DOHH2 (cell line): ENCODE measurements around the gene ANTKMT.

Experiments
- H3F3A ChIP-seq: fragments of 200-600 bp; sonication (generic), shearing (Covaris generic); 2 replicates; pipeline ENCODE4 v1.6.0; 2016; ENCODE audit warnings: antibody characterized with exemption, mild to moderate bottlenecking; ENCODE audit not compliant: control insufficient read depth, insufficient read depth
- H3K27ac ChIP-seq: fragments of 200-600 bp; sonication (generic); 2 replicates; pipeline ENCODE4 v1.5.1; 2014; ENCODE audit warnings: low read depth, mild to moderate bottlenecking, low read length, moderate library complexity
- H3K27me3 ChIP-seq: fragments of 200-600 bp; sonication (generic); 2 replicates; pipeline ENCODE4 v1.6.1; 2014; ENCODE audit warnings: mild to moderate bottlenecking, low read length, mixed read lengths; ENCODE audit not compliant: control insufficient read depth
- H3K36me3 ChIP-seq: fragments of 200-600 bp; sonication (generic); 2 replicates; pipeline ENCODE4 v1.6.1; 2014; ENCODE audit warnings: mild to moderate bottlenecking, low read length, moderate library complexity, mixed read lengths; ENCODE audit not compliant: control insufficient read depth
- H3K4me1 ChIP-seq: fragments of 200-600 bp; sonication (generic); 2 replicates; pipeline ENCODE4 v1.6.1; 2014; ENCODE audit warnings: mild to moderate bottlenecking, low read length, mixed read lengths; ENCODE audit not compliant: control insufficient read depth
- H3K4me2 ChIP-seq: fragments of 200-600 bp; sonication (generic); 2 replicates; pipeline ENCODE4 v1.6.0; 2014; ENCODE audit warnings: mild to moderate bottlenecking, low read length, moderate library complexity
- H3K4me3 ChIP-seq: fragments of 200-600 bp; sonication (generic); 2 replicates; pipeline ENCODE4 v1.5.1; 2014; ENCODE audit warnings: mild to moderate bottlenecking, low read length, mixed read lengths
- H3K79me2 ChIP-seq: fragments of 200-600 bp; sonication (generic); 2 replicates; pipeline ENCODE4 v1.6.1; 2014; ENCODE audit warnings: mild to moderate bottlenecking, low read length, mixed read lengths; ENCODE audit not compliant: control insufficient read depth
- H3K9me2 ChIP-seq: fragments of 200-600 bp; sonication (generic); replicated peaks from 2 replicates; pipeline ENCODE4 v1.6.1; 2014; ENCODE audit warnings: mild to moderate bottlenecking, low read length, mixed read lengths; ENCODE audit not compliant: control insufficient read depth
- H3K9me3 ChIP-seq: fragments of 200-600 bp; sonication (generic); 2 replicates; pipeline ENCODE4 v1.6.1; 2014; ENCODE audit warnings: antibody characterized with exemption, low read length, mixed read lengths; ENCODE audit not compliant: control insufficient read depth, insufficient read depth
- H4K20me1 ChIP-seq: fragments of 200-600 bp; sonication (generic); 2 replicates; pipeline ENCODE4 v1.6.0; 2014; ENCODE audit warnings: low read depth, mild to moderate bottlenecking, antibody characterized with exemption, low read length, moderate library complexity; ENCODE audit not compliant: control insufficient read depth, insufficient read depth
- CTCF ChIP-seq: fragments of 200-600 bp; sonication (generic); IDR thresholded peaks from one replicate; pipeline ENCODE4 v1.5.1; 2014; ENCODE audit warnings: antibody characterized with exemption, mild to moderate bottlenecking, low read depth, low read length; ENCODE audit not compliant: poor library complexity, severe bottlenecking
- EZH2phosphoT487 ChIP-seq: fragments of 200-600 bp; sonication (generic); IDR thresholded peaks from 2 replicates; pipeline ENCODE4 v1.6.1; 2017; ENCODE audit warnings: borderline replicate concordance, mild to moderate bottlenecking, antibody characterized with exemption, low read length, moderate library complexity, mixed read lengths

Gene ANTKMT

GRCh38 chr16:728131-728889, 7.4 kb downstream of the ANTKMT start:
- H3K9me3 ChIP-seq = no peaks in the 10 kb centered on the region
- TF ChIP-seq EZH2phosphoT487 (no peak), CTCF (no peak)
- H3K27ac ChIP-seq = peak overlapping the region; percentile 72
- H4K20me1 ChIP-seq = 0 out of 2 replicates have a peak, but pooled peaks cover 2% of the 10 kb centered on the region
- no peaks in the 10 kb centered on the region for H3K27me3 ChIP-seq
- H3K79me2 ChIP-seq = no peaks in the 10 kb centered on the region
- H3K9me2 ChIP-seq = no peaks in the 10 kb centered on the region
- H3K4me1 ChIP-seq = peaks cover 56% of the 10 kb centered on the region
- peaks cover 7% of the 10 kb centered on the region; the same call in 1 of the 2 replicates for H3F3A ChIP-seq
- peak overlapping the region; percentile 85 for H3K4me2 ChIP-seq
- H3K4me3 ChIP-seq = peak overlapping the region; percentile 85
- peaks cover 47% of the 10 kb centered on the region for H3K36me3 ChIP-seq

GRCh38 chr16:728890-729744, 8.2 kb downstream of the ANTKMT start:
- Histone ChIP-seq H3K4me3 (peak overlapping the region; percentile 85), H3K27ac (peak overlapping the region; percentile 72)

More at GRCh38 chr16:728890-729744, 8.2 kb downstream of the ANTKMT start:
- no peak for TF ChIP-seq EZH2phosphoT487
- no peak for TF ChIP-seq CTCF
- Histone ChIP-seq H3K79me2 (0 out of 2 replicates have a peak, but pooled peaks cover 2% of the 10 kb centered on the region), H3K27me3 (no peaks in the 10 kb centered on the region), H3K9me3 (no peaks in the 10 kb centered on the region), H3F3A (peaks cover 7% of the 10 kb centered on the region; the same call in 1 of the 2 replicates), H3K4me1 (peaks cover 56% of the 10 kb centered on the region), H3K36me3 (peaks cover 51% of the 10 kb centered on the region), H3K9me2 (no peaks in the 10 kb centered on the region), H3K4me2 (peak overlapping the region; percentile 85), H4K20me1 (no peaks in the 10 kb centered on the region)
